Keratinocyte (primary cell): ENCODE results near the gene AFF2. TPM values are rescaled to one million over a fixed set of nuclear protein-coding genes. Genes with fewer than 3 reads are reported as not detected.

Source experiments
- DNase-seq: peaks from one replicate; pipeline ENCODE4 v3.0.0-alpha.2; 2011; ENCODE audit warnings: low read depth, missing footprints, low spot score
- FAIRE-seq: peaks from 2 replicates; lab custom pipeline; 2011; peaks lifted over from hg19 to GRCh38; lab: Jason Lieb, UNC
- H2AFZ ChIP-seq: 2 replicates; pipeline ENCODE4 v1.6.0; 2012; ENCODE audit warnings: low read length, control low read depth, inconsistent platforms; ENCODE audit not compliant: control insufficient read depth
- H3K27ac ChIP-seq: 2 replicates; pipeline ENCODE4 v1.5.1; 2011; ENCODE audit warnings: low read length; ENCODE audit not compliant: control insufficient read depth, insufficient read depth
- H3K27me3 ChIP-seq: 3 replicates; pipeline ENCODE4 v1.6.0; 2011; ENCODE audit warnings: low read length; ENCODE audit not compliant: control insufficient read depth, insufficient read depth; ENCODE audit errors: extremely low read depth
- H3K36me3 ChIP-seq, 2 experiments: 2 replicates in 1 of 2; 3 replicates in 1 of 2; pipeline ENCODE4 v1.5.1; 2011; ENCODE audit warnings: low read length in 2 of 2, mild to moderate bottlenecking in 1 of 2; ENCODE audit not compliant: control insufficient read depth in 2 of 2, insufficient read depth in 2 of 2; ENCODE audit errors: extremely low read depth in 1 of 2
- H3K4me1 ChIP-seq: 3 replicates; pipeline ENCODE4 v1.5.1; 2011; ENCODE audit warnings: low read length; ENCODE audit not compliant: control insufficient read depth, insufficient read depth; ENCODE audit errors: extremely low read depth
- H3K4me2 ChIP-seq: 3 replicates; pipeline ENCODE4 v1.6.0; 2011; ENCODE audit warnings: low read depth, low read length; ENCODE audit not compliant: control insufficient read depth, insufficient read depth; ENCODE audit errors: extremely low read depth
- H3K4me3 ChIP-seq, 3 experiments: fragments of 200-600 bp in 1 of 3; sonication (generic) in 1 of 3; 2 replicates in 2 of 3; 3 replicates in 1 of 3; pipeline ENCODE4 v1.5.1; 2011 to 2016; ENCODE audit warnings: low read length in 3 of 3, mild to moderate bottlenecking in 3 of 3, control low read depth in 2 of 3, inconsistent platforms in 1 of 3, low read depth in 1 of 3, mixed read lengths in 1 of 3, mixed run types in 1 of 3, moderate library complexity in 1 of 3; ENCODE audit not compliant: control insufficient read depth in 2 of 3, insufficient read depth in 2 of 3; ENCODE audit errors: extremely low read depth in 1 of 3
- H3K79me2 ChIP-seq: 2 replicates; pipeline ENCODE4 v1.6.0; 2012; ENCODE audit warnings: low read length; ENCODE audit not compliant: control insufficient read depth, insufficient read depth
- H3K9ac ChIP-seq: 3 replicates; pipeline ENCODE4 v1.6.0; 2011; ENCODE audit warnings: low read length; ENCODE audit not compliant: control insufficient read depth, insufficient read depth; ENCODE audit errors: extremely low read depth
- H3K9me1 ChIP-seq: 3 replicates; pipeline ENCODE4 v1.6.0; 2011; ENCODE audit warnings: low read length; ENCODE audit not compliant: control insufficient read depth, insufficient read depth; ENCODE audit errors: extremely low read depth
- H3K9me3 ChIP-seq: 2 replicates; pipeline ENCODE4 v1.5.1; 2012; ENCODE audit warnings: low read depth, low read length; ENCODE audit not compliant: control insufficient read depth
- H4K20me1 ChIP-seq: 3 replicates; pipeline ENCODE4 v1.6.0; 2011; ENCODE audit warnings: low read length; ENCODE audit not compliant: control insufficient read depth, insufficient read depth; ENCODE audit errors: extremely low read depth
- CTCF ChIP-seq, 3 experiments: IDR thresholded peaks in 1 of 3; conservative IDR thresholded peaks in 1 of 3; optimal IDR thresholded peaks in 1 of 3; 2 replicates in 2 of 3; 3 replicates in 1 of 3; pipeline versions ENCODE3 to v1.5.1; 2011; ENCODE audit warnings: low read length in 3 of 3, mild to moderate bottlenecking in 3 of 3, moderate library complexity in 2 of 3, control low read depth in 1 of 3, inconsistent platforms in 1 of 3; ENCODE audit not compliant: insufficient read depth in 2 of 3; ENCODE audit errors: extremely low read depth in 1 of 3
- EZH2 ChIP-seq: IDR thresholded peaks from one replicate; pipeline ENCODE4 v1.6.1; 2012; ENCODE audit warnings: inconsistent platforms, mild to moderate bottlenecking, low read length, moderate library complexity
- dilution Hi-C: fragments of 300-500 bp; cut with MboI; formaldehyde crosslinking; loops from one replicate; pipeline ENCODE4 v1.7.0; 2020; ENCODE audit warnings: low sequenced_read_pairs; ENCODE audit not compliant: extremely low pct_ligation_motif_present
- polyA plus RNA-seq, 5 experiments: library from polyadenylated mRNA; depleted of rRNA in 3 of 5; stranded (reverse) in 3 of 5; stranded (forward) in 1 of 5; unstranded in 1 of 5; fragments of >200 nt; gene quantifications; 1 replicate in 1 of 5; 2 replicates in 3 of 5; 3 replicates in 1 of 5; pipeline versions ENCODE4 v1.2.1 to v1.2.3, GENCODE V29; 2011 to 2012; ENCODE audit warnings: missing spikeins in 2 of 5, low read depth in 1 of 5, low replicate concordance in 1 of 5

The AFF2 gene
- polyA plus RNA-seq, 1 donor (not counting 4 experiments of a cell fraction or from before 2014, with no cell fraction given), result 0.01 TPM

- H3K9me1 ChIP-seq, result no peaks in the 10 kb centered on the region
- H4K20me1 ChIP-seq, result no peaks in the 10 kb centered on the region
- no peak for FAIRE-seq
- no peak overlapping the region for H3K27ac ChIP-seq
- no peaks in the 10 kb centered on the region for H3K36me3 ChIP-seq
- no peaks in the 10 kb centered on the region for H3K4me1 ChIP-seq
- no peak overlapping the region for H2AFZ ChIP-seq
- H3K27me3 ChIP-seq, result no peaks in the 10 kb centered on the region
- dilution Hi-C loops, result no loop called here
- TF ChIP-seq CTCF (optimal IDR thresholded peaks at IDR 0.05 in 1 of 3, IDR thresholded peaks at IDR 0.05 in 1 of 3, conservative IDR thresholded peaks at IDR 0.05 in 1 of 3; ENCODE audit: extremely low read depth in 1 of 3, insufficient read depth in 2 of 3, low read length in 3 of 3) (no peak), EZH2 (no peak)
- H3K4me2 ChIP-seq, result no peak overlapping the region
- no peak for DNase-seq
- H3K9me3 ChIP-seq, result no peaks in the 10 kb centered on the region
- H3K9ac ChIP-seq, result no peak overlapping the region
- no peaks in the 10 kb centered on the region for H3K79me2 ChIP-seq
- H3K4me3 ChIP-seq, result no peak overlapping the region
These were observed 283.7 kb downstream of the AFF2 start for GRCh38 chrX:148784137-148784536.

- Histone ChIP-seq H3K79me2 (no peaks in the 10 kb centered on the region), H3K9ac (no peak overlapping the region), H3K4me1 (no peaks in the 10 kb centered on the region), H3K27ac (no peak overlapping the region), H3K9me1 (no peaks in the 10 kb centered on the region), H3K4me3 (no peak overlapping the region), H3K27me3 (no peaks in the 10 kb centered on the region), H3K4me2 (no peak overlapping the region), H3K36me3 (no peaks in the 10 kb centered on the region), H4K20me1 (no peaks in the 10 kb centered on the region), H2AFZ (no peak overlapping the region), H3K9me3 (no peaks in the 10 kb centered on the region)
- FAIRE-seq (no peak), DNase-seq (no peak)
- TF ChIP-seq CTCF (optimal IDR thresholded peaks at IDR 0.05 in 1 of 3, IDR thresholded peaks at IDR 0.05 in 1 of 3, conservative IDR thresholded peaks at IDR 0.05 in 1 of 3; ENCODE audit: extremely low read depth in 1 of 3, insufficient read depth in 2 of 3, low read length in 3 of 3) (no peak), EZH2 (no peak)
- dilution Hi-C loops, result no loop called here
These were observed 284.4 kb downstream of the AFF2 start for GRCh38 chrX:148784856-148785255.
